ENCODE results near the gene MAST3.

MAST3 gene

DNA sequence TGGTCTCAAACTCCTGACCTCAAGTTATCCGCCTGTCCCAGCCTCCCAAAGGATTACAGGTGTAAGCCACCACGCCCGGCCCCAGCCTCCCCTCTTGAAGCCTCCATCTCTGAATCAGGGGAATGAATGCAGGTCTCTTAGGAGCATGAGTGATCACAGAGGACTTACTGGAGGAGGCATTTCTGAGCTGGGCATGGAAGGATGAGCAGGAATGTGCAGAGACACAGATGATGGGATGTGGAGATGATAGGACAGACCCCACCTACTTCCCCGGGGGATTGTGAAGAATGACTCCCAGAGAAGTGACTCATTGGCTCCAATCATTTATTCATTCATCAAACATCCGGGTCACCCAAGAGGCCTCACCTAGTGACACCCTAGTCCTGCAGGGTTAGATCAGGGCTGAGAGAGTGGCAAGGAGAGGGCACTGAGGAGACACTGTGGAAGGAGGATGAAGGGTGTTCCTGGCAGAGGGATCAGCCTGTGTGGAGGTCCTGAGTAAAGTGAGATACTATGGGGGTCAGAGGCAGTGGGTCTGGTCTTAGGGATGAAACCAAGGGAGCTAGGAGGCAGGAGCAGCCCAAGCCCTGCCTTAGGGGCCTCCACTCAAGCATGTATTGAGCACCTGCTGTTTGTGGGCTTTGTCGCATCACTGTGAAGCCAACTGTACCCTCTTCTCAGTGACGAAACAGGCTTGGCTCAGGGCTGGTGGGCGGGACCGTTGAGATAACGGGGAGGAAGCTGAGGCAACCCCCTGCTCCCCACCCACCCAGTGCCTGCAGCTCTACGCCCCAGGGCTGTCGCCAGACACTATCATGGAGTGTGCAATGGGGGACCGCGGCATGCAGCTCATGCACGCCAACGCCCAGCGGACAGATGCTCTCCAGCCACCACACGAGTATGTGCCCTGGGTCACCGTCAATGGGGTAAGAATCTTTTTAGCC, 79.1 kb downstream of the MAST3 start:
- DNase-seq (ENCODE audit: low read depth, low spot score) = no peak

DNA sequence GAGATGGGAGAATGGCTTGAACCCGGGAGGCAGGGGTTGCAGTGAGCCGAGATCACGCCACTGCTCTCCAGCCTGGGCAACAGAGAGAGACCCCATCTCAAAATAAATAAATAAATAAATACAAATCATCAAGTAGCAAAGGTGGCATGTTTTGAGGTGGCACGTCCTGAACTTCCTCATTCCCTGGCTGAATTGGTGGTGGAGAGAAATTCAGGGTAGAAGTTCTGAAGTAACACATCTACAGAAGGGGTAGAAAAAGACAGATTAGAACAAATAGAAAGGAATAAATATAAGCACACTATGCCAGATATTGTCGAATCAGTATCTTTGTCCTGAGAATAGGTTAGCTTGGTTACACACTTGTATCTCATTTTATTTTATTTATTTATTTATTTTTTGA, 82.4 kb downstream of the MAST3 start:
- DNase-seq (ENCODE audit: low read depth, low spot score) = no peak

DNA sequence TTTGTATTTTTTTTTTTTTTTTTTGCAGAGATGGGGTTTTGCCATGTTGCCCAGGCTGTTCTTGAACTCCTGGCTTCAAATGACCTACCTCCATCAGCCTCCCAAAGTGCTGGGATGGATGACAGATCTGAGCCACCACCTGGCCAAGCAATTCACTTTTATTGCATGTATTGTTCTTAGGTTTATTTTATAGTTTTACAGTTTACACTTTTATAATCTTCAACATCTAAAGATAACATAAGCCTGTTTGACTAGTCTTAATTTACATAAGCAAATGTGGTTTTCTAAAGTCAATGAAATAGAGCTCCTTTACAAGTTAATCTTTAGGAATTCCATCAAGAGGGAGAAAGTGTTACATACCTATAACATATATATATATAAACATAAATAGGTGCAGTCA, 86.0 kb downstream of the MAST3 start:
- no peak for DNase-seq (ENCODE audit: low read depth, low spot score)

DNA sequence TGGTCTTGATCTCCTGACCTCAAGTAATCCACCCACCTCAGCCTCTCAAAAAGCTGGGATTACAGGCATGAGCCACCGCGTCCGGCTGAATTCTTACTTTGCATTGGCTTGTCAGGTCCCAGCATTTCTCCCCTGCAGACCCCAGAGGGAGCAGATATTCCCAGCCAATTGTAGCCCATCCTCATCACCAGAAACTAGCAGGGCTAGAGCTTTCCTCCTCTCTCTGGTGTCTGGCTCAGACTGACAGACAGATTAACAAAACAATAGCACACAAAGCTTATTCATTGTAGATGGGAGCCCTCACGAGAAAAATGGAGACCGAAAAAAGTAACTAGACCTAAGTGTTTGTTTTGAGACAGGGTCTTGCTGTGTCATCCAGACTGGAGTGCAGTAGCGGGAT, 88.0 kb downstream of the MAST3 start:
- DNase-seq (ENCODE audit: low read depth, low spot score) = no peak

DNA sequence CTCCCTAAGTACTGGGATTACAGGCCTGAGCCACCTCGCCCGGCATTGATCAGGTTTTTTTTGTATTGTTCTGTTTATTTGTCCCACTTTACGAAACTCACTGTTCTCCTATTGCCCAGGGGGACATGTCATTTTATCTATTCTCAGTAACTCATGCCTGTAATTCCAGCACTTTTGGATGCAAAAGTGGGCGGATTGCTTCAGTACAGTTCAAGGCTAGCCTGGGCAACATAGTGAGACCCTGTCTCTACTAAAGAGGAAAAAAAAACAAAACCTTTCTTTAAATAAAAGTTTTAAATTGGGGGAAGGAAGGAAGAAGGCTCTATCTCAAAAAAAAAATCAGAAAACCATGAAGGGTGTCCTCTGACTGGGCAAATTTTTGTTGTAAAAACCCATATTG, 92.7 kb downstream of the MAST3 start:
- DNase-seq (ENCODE audit: low read depth, low spot score) = no peak

DNA sequence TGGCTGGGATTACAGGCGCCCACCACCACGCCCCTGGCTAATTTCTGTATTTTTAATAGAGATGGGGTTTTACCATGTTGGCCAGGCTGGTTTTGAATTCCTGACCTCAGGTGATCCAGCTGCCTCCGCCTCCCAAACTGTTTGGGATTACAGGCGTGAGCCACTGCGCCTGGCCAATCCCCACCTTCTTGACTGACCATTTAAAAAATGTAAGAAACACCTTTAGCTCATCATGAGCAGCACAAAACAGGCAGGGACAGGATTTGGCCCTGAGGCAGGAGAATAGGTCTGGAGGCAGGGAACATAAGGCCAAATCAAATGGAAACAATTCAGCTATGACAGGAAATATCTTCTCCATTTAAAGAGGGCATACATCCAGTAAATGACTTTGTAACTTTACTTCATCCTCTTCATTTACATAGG, 94.1 kb downstream of the MAST3 start:
- no peak for DNase-seq (ENCODE audit: low read depth, low spot score)

DNA sequence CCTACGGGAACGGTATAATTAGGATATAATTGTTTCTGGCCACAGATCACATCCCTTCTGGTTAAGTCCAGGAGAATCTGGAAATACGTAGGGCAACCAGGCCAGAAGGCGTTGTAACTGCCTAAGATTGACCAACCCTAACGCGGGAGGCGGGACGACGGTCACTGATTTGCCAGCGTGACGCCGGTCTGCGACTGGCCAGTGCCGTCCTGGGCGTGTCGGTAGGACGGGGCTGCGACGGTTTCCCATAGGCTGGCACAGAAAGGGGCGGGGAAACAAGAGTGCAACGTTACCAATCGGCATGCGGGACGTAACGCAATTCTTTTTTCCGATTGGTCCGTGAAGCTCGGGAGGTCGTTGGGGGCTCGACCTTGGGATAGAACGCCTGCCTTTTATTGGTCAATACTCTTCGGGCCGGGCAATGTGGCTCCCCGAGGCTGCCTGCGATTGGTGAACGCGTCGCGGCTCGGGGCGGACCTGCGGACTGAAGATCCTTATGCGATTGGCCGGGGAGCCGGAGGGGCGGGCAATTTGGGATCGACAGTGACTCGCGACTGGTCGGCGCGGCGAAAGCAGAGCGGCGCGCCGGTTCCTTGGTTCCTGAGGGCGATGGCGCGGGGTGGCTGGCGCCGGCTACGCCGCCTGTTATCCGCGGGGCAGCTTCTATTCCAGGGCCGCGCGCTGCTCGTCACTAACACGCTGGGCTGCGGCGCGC, 95.3 kb downstream of the MAST3 start, which contains the start of gene MPV17L2:
MPV17L2 (plus strand) TSS at position 546 of the 715 bp plus-strand sequence; CDS start at position 610, 64 bp downstream.
- DNase-seq (ENCODE audit: low read depth, low spot score) = peak; percentile 95

DNA sequence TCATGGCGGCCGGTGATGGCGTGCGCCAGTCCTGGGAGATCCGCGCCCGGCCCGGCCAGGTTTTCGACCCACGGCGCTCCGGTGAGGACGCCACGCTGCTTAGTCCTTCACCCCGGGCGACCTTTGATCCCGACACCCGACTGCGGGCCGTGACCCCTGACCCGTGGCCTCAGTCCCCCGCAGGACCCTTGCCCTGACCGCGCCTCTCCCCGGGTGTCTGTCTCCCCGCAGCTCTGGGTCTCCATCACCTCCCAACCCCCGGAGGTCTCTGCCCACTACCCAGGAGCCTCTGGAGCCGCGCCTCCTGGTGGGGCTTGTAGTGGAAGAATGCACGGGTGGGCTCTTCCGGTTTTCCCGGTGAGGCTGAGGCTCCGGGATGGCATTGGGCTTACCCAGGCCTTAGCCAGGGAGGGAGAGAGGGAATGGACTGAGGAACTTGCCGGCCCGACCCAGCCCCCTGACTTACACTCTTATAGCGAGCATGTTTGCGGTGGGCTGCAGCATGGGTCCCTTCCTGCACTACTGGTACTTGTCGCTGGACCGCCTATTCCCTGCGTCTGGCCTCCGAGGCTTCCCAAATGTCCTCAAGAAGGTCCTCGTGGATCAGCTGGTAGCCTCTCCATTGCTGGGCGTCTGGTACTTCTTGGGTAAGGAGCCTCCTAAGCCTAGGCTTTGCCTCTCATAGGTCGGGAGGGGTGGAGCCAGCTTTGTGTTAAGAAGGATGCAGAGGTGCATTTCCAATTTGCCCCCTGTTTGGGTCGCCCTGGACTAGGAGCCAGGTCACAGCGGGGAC, 96.0 kb downstream of the MAST3 start:
- no peak for DNase-seq (ENCODE audit: low read depth, low spot score)

DNA sequence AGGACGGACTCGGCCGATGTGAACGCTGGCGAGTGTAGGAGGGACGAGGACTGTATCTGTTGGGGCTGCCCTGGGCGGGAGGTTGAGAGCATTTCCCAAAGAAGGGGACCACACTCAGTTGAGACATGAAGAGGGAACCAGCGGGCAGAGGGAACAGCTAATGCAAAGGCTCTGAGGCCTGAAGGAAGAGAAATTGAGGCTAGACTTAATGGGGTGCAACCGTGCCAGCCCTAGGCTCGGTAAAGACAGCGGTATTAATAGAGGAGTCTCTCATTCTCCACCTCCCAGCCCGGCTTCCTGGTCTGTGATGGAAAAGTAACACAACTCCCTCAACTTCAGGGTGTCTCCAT, 96.6 kb downstream of the MAST3 start:
- DNase-seq (ENCODE audit: low read depth, low spot score) = no peak

DNA sequence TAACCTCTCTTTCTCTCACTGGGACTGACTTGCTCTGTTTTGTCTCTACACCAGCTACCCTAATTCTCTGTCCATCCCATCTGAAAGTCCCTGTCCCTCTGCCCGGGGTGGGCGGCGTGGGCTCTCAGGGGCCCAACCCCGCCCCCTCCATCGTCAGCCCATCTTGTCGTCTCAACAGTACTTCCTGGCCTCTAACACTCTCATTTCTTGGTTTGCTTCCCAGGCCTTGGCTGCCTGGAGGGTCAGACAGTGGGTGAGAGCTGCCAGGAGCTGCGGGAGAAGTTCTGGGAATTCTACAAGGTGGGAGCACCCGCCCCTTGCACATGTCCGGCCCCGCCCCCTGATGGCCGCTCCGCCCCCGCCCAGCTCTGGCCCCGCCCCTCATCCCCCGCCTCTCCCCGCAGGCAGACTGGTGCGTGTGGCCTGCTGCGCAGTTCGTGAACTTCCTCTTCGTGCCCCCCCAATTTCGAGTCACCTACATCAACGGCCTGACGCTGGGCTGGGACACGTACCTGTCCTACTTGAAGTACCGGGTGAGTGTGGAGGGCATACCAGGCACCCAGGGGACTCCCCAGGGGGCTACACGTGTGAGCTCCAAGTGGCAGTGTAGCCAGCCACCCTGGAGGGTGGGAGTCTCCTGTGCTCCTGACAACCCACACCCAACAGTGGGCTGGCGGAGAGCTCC, 97.1 kb downstream of the MAST3 start:
- no peak for DNase-seq (ENCODE audit: low read depth, low spot score)

DNA sequence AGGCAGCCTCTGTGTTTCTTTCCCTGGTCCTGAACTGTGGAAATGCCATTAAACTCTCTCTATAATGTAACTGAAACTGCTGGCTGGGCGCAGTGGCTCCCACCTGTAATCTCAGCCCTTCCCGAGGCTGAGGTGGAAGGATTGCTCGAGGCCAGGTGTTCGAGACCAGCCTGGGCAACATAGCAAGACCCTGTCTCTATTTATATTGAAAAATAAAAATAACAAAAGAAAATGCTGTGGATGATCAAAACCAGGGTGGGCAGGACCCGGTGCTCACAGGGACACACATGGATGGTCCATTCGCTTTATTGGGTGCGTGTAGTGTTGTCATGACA, 98.9 kb downstream of the MAST3 start:
- no peak for DNase-seq (ENCODE audit: low read depth, low spot score)

- no peak for DNase-seq (ENCODE audit: low read depth, low spot score)
These were observed 99.7 kb downstream of the MAST3 start for GRCh38 chr19:18197306-18197705.

- no peak for DNase-seq (ENCODE audit: low read depth, low spot score)
These were observed 100.4 kb downstream of the MAST3 start for GRCh38 chr19:18197941-18198340.

GRCh38 chr19:18198374-18198773, 100.8 kb downstream of the MAST3 start:
- no peak for DNase-seq (ENCODE audit: low read depth, low spot score)

Measured in activated naive CD8-positive, alpha-beta T cell treated with anti-CD3 and anti-CD28 coated beads, Interleukin-2, amount 50 U/mL, for 16 hours (primary cell).